ENCODE results near the gene IGFN1. TPM values are rescaled to one million over a fixed set of nuclear protein-coding genes. Genes with fewer than 3 reads are reported as not detected.

The IGFN1 gene
- total and polyA plus RNA-seq, 4 donors = 0.03 to 0.14 (median 0.08) TPM; not detected in 1

GRCh38 chr1:201277441-201277840 lies 86.8 kb downstream of the IGFN1 start:
- Histone ChIP-seq H3K9me3 (ENCODE audit: control insufficient read depth in 4 of 4, low read length in 3 of 4) (no peaks in the 10 kb centered on the region), H3K27me3 (ENCODE audit: control insufficient read depth in 4 of 4, insufficient read depth in 4 of 4, low read length in 3 of 4) (peaks cover 0 to 6% (median 5%) of the 10 kb centered on the region in 4 donors), H3K27ac (ENCODE audit: low read depth in 1 of 2, low read length in 2 of 2) (no peak overlapping the region), H3K36me3 (ENCODE audit: control insufficient read depth in 4 of 4, insufficient read depth in 3 of 4, low read depth in 1 of 4, low read length in 3 of 4) (no peaks in the 10 kb centered on the region), H3K4me3 (ENCODE audit: low read depth in 1 of 3, low read length in 3 of 3) (no peak overlapping the region), H3K4me1 (ENCODE audit: control insufficient read depth in 4 of 4, insufficient read depth in 4 of 4, low read length in 3 of 4) (no peaks in the 10 kb centered on the region), H3K9ac (ENCODE audit: low read depth in 1 of 2, low read length in 2 of 2) (no peak overlapping the region)
- TF ChIP-seq ATF3 (IDR thresholded peaks at IDR 0.05) (no peak), HNF4A (conservative IDR thresholded peaks at IDR 0.05) (no peak), REST (IDR thresholded peaks at IDR 0.05) (no peak), JUND (IDR thresholded peaks at IDR 0.05) (no peak), NR2F2 (IDR thresholded peaks at IDR 0.05) (no peak), RXRA (IDR thresholded peaks at IDR 0.05) (no peak), ZBTB33 (IDR thresholded peaks at IDR 0.05) (no peak), YY1 (IDR thresholded peaks at IDR 0.05) (no peak), RAD21 (IDR thresholded peaks at IDR 0.05) (no peak), TAF1 (conservative IDR thresholded peaks at IDR 0.05) (no peak), MAX (IDR thresholded peaks at IDR 0.05) (no peak), HNF4G (IDR thresholded peaks at IDR 0.05) (no peak), CTCF (IDR thresholded peaks at IDR 0.05; ENCODE audit: low read depth, low read length, missing input control) (no peak), SP1 (IDR thresholded peaks at IDR 0.05) (no peak), FOXA2 (IDR thresholded peaks at IDR 0.05) (no peak), EGR1 (IDR thresholded peaks at IDR 0.05; ENCODE audit: low read depth in 2 of 2) (no peak), GABPA (IDR thresholded peaks at IDR 0.05 in 1 of 2, conservative IDR thresholded peaks at IDR 0.05 in 1 of 2) (no peak)
- WGBS = 84% methylated on average over 4 of the region's 4 CpGs
- no peak for DNase-seq (ENCODE audit: low spot score)

Other genes starting within 250 kb of the IGFN1 start
- 1 to 10 TPM; 1.6 to 1.9 TPM for gene KIF21B, start 167.1 kb upstream of the IGFN1 start, total RNA-seq
- gene KIF21B, start 167.1 kb upstream of the IGFN1 start, polyA plus RNA-seq = under 1 TPM; 0.42 to 0.45 TPM
- under 1 TPM; under 0.01 to 0.33 TPM for gene CACNA1S, start 78.4 kb upstream of the IGFN1 start, total RNA-seq
- not detected for gene CACNA1S, start 78.4 kb upstream of the IGFN1 start, polyA plus RNA-seq
- not detected for gene ASCL5, start 63.6 kb upstream of the IGFN1 start, total RNA-seq
- gene ASCL5, start 63.6 kb upstream of the IGFN1 start, polyA plus RNA-seq = not detected
- gene TMEM9, start 36.4 kb upstream of the IGFN1 start, total RNA-seq = 10 to 100 TPM; 30.5 to 59.5 TPM
- gene TMEM9, start 36.4 kb upstream of the IGFN1 start, polyA plus RNA-seq = 10 to 100 TPM; 45.0 to 53.0 TPM
- gene PKP1, start 92.7 kb downstream of the IGFN1 start, total RNA-seq = not detected
- under 1 TPM in 1 of 2 donors, not detected in 1; 0.01 TPM for gene PKP1, start 92.7 kb downstream of the IGFN1 start, polyA plus RNA-seq
- under 1 TPM; 0.17 to 0.28 TPM for gene TNNT2, start 186.9 kb downstream of the IGFN1 start, total RNA-seq
- under 1 TPM in 1 of 2 donors, not detected in 1; 0.25 TPM for gene TNNT2, start 186.9 kb downstream of the IGFN1 start, polyA plus RNA-seq
- gene LAD1, start 208.5 kb downstream of the IGFN1 start, total RNA-seq = 1 to 10 TPM; 3.4 to 4.6 TPM
- 10 to 100 TPM; 12.5 to 13.7 TPM for gene LAD1, start 208.5 kb downstream of the IGFN1 start, polyA plus RNA-seq
- gene TNNI1, start 230.9 kb downstream of the IGFN1 start, total RNA-seq = under 1 TPM in 1 of 2 donors, not detected in 1; 0.75 TPM
- gene TNNI1, start 230.9 kb downstream of the IGFN1 start, polyA plus RNA-seq = under 1 TPM; 0.01 to 0.46 TPM